Measurements from ENCODE around the gene OR4D9. TPM values are rescaled to one million over a fixed set of nuclear protein-coding genes. Genes with fewer than 3 reads are reported as not detected.
"Not testable (repeated sequence)": the region's sequence is repeated elsewhere in the genome, so short reads cannot be mapped to it uniquely, and the experiment has no call there.

OR4D9 gene
- total RNA-seq, 1 donor from 2014 or later, result not detected

DNA sequence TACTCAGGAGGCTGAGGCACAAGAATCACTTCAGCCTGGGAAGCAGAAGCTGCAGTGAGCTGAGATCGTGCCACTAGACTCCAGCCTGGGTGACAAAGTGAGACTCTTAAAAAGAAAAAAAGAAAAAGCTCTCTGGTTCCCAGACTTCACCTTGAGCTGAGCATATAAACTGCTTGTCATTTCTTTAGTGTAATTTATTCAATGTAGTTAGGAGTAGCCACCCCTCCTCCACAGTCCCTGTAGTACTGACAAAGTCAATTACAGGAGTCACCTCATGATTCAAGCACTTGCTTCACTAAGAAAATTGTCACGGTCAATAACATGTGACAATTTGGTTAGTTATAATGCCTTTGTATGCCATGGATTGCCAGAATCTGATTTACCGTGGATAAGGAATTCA, 31.0 kb upstream of the OR4D9 start:
- Mint-ChIP-seq H3K36me3 (ENCODE audit: low read depth, unreplicated experiment) (no peaks in the 10 kb centered on the region), H3K4me3 (ENCODE audit: unreplicated experiment) (no peak overlapping the region), H3K27ac (ENCODE audit: unreplicated experiment) (no peak overlapping the region), H3K4me1 (ENCODE audit: unreplicated experiment) (peaks cover 2% of the 10 kb centered on the region), H3K9me3 (ENCODE audit: unreplicated experiment) (no peaks in the 10 kb centered on the region), H3K27me3 (ENCODE audit: unreplicated experiment) (peaks cover 1% of the 10 kb centered on the region)
- TF ChIP-seq, protein P1, sequence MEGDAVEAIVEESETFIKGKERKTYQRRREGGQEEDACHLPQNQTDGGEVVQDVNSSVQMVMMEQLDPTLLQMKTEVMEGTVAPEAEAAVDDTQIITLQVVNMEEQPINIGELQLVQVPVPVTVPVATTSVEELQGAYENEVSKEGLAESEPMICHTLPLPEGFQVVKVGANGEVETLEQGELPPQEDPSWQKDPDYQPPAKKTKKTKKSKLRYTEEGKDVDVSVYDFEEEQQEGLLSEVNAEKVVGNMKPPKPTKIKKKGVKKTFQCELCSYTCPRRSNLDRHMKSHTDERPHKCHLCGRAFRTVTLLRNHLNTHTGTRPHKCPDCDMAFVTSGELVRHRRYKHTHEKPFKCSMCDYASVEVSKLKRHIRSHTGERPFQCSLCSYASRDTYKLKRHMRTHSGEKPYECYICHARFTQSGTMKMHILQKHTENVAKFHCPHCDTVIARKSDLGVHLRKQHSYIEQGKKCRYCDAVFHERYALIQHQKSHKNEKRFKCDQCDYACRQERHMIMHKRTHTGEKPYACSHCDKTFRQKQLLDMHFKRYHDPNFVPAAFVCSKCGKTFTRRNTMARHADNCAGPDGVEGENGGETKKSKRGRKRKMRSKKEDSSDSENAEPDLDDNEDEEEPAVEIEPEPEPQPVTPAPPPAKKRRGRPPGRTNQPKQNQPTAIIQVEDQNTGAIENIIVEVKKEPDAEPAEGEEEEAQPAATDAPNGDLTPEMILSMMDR (IDR thresholded peaks at IDR 0.05; ENCODE audit: unreplicated experiment), result no peak
- DNase-seq (ENCODE audit: low spot score), result no peak

DNA sequence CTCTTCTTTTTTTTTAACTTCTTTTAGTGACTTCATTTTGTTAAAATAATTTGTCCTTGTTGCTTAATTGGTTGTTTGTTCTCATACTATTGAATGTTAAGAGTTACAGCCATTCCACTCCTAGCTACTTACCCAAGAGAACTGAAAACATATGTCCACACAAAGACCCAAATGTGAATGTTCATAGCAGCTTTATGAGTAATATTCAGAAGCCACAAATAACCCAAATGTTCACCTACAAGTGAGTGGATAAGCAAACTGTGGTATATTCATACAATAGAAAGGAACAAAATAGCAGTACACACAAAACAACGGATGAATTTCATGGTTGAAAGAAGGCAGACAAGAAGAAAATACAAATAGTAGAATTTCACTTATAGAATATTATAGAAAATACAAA, 9.4 kb upstream of the OR4D9 start:
- H3K4me1 Mint-ChIP-seq (ENCODE audit: unreplicated experiment), result no peaks in the 10 kb centered on the region
- H3K36me3 Mint-ChIP-seq (ENCODE audit: low read depth, unreplicated experiment), result no peaks in the 10 kb centered on the region
- no peak overlapping the region for H3K4me3 Mint-ChIP-seq (ENCODE audit: unreplicated experiment)
- TF ChIP-seq, protein P1 (IDR thresholded peaks at IDR 0.05; ENCODE audit: unreplicated experiment), result no peak
- H3K27me3 Mint-ChIP-seq (ENCODE audit: unreplicated experiment), result no peaks in the 10 kb centered on the region
- no peaks in the 10 kb centered on the region for H3K9me3 Mint-ChIP-seq (ENCODE audit: unreplicated experiment)
- no peak overlapping the region for H3K27ac Mint-ChIP-seq (ENCODE audit: unreplicated experiment)
- no peak for DNase-seq (ENCODE audit: low spot score)

DNA sequence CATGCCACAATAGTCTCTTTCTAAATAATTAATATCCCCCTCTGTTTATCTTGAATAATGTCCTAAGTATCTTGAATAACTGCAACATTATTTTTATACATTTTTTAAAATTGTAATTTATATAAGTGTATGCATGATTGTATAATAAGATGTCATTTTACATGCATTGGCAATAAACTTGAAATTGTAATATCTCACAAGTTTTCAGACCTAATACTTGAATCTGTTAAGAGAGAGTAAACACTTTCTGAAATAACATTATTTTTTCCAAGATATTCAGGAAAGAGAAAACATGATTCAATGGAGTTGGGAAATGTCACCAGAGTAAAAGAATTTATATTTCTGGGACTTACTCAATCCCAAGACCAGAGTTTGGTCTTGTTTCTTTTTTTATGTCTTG, 8.1 kb upstream of the OR4D9 start, which contains the start of gene OR4D11:
Gene OR4D11, plus strand, starts transcription at position 301 of the 400 bp plus-strand sequence. Its CDS starts 0 bp downstream, at position 301.
- H3K9me3 Mint-ChIP-seq (ENCODE audit: unreplicated experiment), result no peaks in the 10 kb centered on the region
- DNase-seq (ENCODE audit: low spot score), result no peak
- H3K27ac Mint-ChIP-seq (ENCODE audit: unreplicated experiment), result no peak within 1 kb of the TSS
- TF ChIP-seq, protein P1 (IDR thresholded peaks at IDR 0.05; ENCODE audit: unreplicated experiment), result no peak
- H3K4me1 Mint-ChIP-seq (ENCODE audit: unreplicated experiment), result no peaks in the 10 kb centered on the region
- H3K36me3 Mint-ChIP-seq (ENCODE audit: low read depth, unreplicated experiment), result no peaks in the 10 kb centered on the region
- no peaks in the 10 kb centered on the region for H3K27me3 Mint-ChIP-seq (ENCODE audit: unreplicated experiment)
- H3K4me3 Mint-ChIP-seq (ENCODE audit: unreplicated experiment), result no peak within 1 kb of the TSS

DNA sequence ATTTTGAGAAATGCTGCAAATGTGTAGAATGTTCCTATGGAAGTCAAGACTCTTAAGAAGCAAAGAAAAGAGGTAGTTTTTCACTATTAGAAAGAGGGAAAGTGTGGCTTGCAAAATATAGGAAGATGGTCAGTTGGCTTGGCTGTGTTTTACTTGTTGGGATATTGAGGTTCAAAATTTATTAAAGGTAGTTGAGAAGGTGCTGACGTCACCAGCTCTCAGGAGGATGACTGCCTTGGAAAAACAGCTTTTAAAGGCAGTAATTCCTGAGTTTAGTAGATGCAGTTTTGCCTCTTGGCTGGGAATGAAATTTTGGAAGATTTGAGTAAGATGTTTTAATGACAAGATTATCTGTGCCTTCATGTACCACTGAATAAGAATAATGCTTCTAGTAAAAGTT, 336 bp downstream of the OR4D9 start:
- no peak overlapping the region for H3K4me3 Mint-ChIP-seq (ENCODE audit: unreplicated experiment)
- no peak for DNase-seq (ENCODE audit: low spot score)
- H3K27ac Mint-ChIP-seq (ENCODE audit: unreplicated experiment), result peak overlapping the region; percentile 72
- H3K27me3 Mint-ChIP-seq (ENCODE audit: unreplicated experiment), result no peaks in the 10 kb centered on the region
- no peaks in the 10 kb centered on the region for H3K36me3 Mint-ChIP-seq (ENCODE audit: low read depth, unreplicated experiment)
- H3K4me1 Mint-ChIP-seq (ENCODE audit: unreplicated experiment), result peaks cover 30% of the 10 kb centered on the region
- TF ChIP-seq, protein P1 (IDR thresholded peaks at IDR 0.05; ENCODE audit: unreplicated experiment), result no peak
- no peaks in the 10 kb centered on the region for H3K9me3 Mint-ChIP-seq (ENCODE audit: unreplicated experiment)

DNA sequence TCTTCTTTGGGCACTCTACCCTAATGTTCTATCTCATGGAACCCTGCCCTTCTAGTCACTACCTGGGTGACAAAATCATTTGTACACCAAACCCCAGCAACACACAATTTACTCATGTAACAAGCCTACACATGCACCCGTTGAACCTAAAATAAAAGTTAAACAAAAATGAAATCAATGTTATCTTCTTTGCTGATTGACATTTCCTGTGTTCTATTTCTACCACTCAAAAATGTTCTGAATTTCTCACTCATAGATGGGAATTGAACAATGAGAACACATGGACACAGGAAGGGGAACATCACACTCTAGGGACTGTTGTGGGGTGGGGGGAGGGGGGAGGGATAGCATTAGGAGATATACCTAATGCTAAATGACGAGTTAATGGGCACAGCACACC, 8.8 kb downstream of the OR4D9 start:
- peaks cover 15% of the 10 kb centered on the region for H3K4me1 Mint-ChIP-seq (ENCODE audit: unreplicated experiment)
- peak overlapping the region; percentile 52 for H3K27ac Mint-ChIP-seq (ENCODE audit: unreplicated experiment)
- DNase-seq (ENCODE audit: low spot score); H3K36me3 Mint-ChIP-seq (ENCODE audit: low read depth, unreplicated experiment); H3K27me3 Mint-ChIP-seq (ENCODE audit: unreplicated experiment); H3K4me3 Mint-ChIP-seq (ENCODE audit: unreplicated experiment); H3K9me3 Mint-ChIP-seq (ENCODE audit: unreplicated experiment): not testable (repeated sequence)

All from endothelial cell (in vitro differentiated cells).